IMR-90 (cell line): ENCODE data around the gene MAN2A2. TPM values are rescaled to one million over a fixed set of nuclear protein-coding genes. Genes with fewer than 3 reads are reported as not detected.
"Not testable (repeated sequence)": the region's sequence is repeated elsewhere in the genome, so short reads cannot be mapped to it uniquely, and the experiment has no call there.

ENCODE experiments used
- ATAC-seq: fragments of 200-7000 bp; cut with Tn5 transposase; 2 replicates; pipeline ENCODE4 v1.9.1; 2020; ENCODE audit warnings: low read depth, mild to moderate bottlenecking, moderate library complexity
- BruUV-seq: library from RNA; stranded (reverse); fragments of 400-500 nt; replicated peaks from 2 replicates; lab custom pipeline; 2021; lab: Mats Ljungman, UMichigan
- CTCF ChIA-PET: fragments of 300-600 bp; formaldehyde crosslinking; extraction: SDS; loops from one replicate; lab custom pipeline; 2021; ENCODE audit warnings: antibody characterized with exemption; lab: Yijun Ruan, JAX
- POLR2A ChIA-PET: fragments of 300-600 bp; sonication (Branson Sonifier 250); formaldehyde crosslinking; loops from one replicate; lab custom pipeline; 2022; ENCODE audit warnings: antibody characterized with exemption; ENCODE audit not compliant: unreplicated experiment; lab: Charles Lee
- DNase-seq: peaks from one replicate; pipeline ENCODE4 v3.0.0; 2013
- H2AFZ ChIP-seq: replicated peaks from 2 replicates; pipeline ENCODE3; 2013; ENCODE audit warnings: low read length, mild to moderate bottlenecking; ENCODE audit not compliant: poor library complexity
- H2AK5ac ChIP-seq: 2 replicates; pipeline ENCODE4 v1.6.1; 2013; ENCODE audit warnings: low read depth, low read length, inconsistent platforms
- H2AK9ac ChIP-seq: replicated peaks from 2 replicates; pipeline ENCODE3; 2013; ENCODE audit warnings: mild to moderate bottlenecking, low read depth, low read length, moderate library complexity; ENCODE audit not compliant: poor library complexity
- H2BK120ac ChIP-seq: 2 replicates; pipeline ENCODE4 v1.6.1; 2013; ENCODE audit warnings: low read depth, low read length, inconsistent platforms
- H2BK15ac ChIP-seq: 3 replicates; pipeline ENCODE4 v1.6.1; 2013; ENCODE audit warnings: low read depth, low read length, inconsistent platforms
- H2BK20ac ChIP-seq: 2 replicates; pipeline ENCODE4 v1.6.1; 2013; ENCODE audit warnings: low read depth, mild to moderate bottlenecking, inconsistent platforms, low read length, moderate library complexity
- H2BK5ac ChIP-seq: 2 replicates; pipeline ENCODE4 v1.6.1; 2013; ENCODE audit warnings: mild to moderate bottlenecking, low read depth, low read length, inconsistent platforms; ENCODE audit not compliant: poor library complexity, severe bottlenecking
- H3K14ac ChIP-seq: replicated peaks from 2 replicates; pipeline ENCODE4 v1.6.1; 2013; ENCODE audit warnings: low read depth, low read length, inconsistent platforms
- H3K18ac ChIP-seq: 2 replicates; pipeline ENCODE4 v1.6.1; 2013; ENCODE audit warnings: low read depth, low read length, control low read depth
- H3K23ac ChIP-seq: 2 replicates; pipeline ENCODE4 v1.6.1; 2013; ENCODE audit warnings: low read depth, low read length, inconsistent platforms
- H3K27ac ChIP-seq: 2 replicates; pipeline ENCODE4 v1.5.1; 2013; ENCODE audit warnings: mild to moderate bottlenecking, control low read depth, low read length; ENCODE audit not compliant: insufficient read depth
- H3K27me3 ChIP-seq: 2 replicates; pipeline ENCODE4 v1.6.1; 2013; ENCODE audit warnings: low read length; ENCODE audit not compliant: control insufficient read depth, insufficient read depth
- H3K36me3 ChIP-seq: 2 replicates; pipeline ENCODE4 v1.6.1; 2013; ENCODE audit warnings: low read length, mixed read lengths; ENCODE audit not compliant: control insufficient read depth, insufficient read depth
- H3K4ac ChIP-seq: 2 replicates; pipeline ENCODE4 v1.6.1; 2013; ENCODE audit warnings: low read depth, low read length, inconsistent platforms
- H3K4me1 ChIP-seq: 2 replicates; pipeline ENCODE4 v1.6.1; 2013; ENCODE audit warnings: low read length, mixed read lengths; ENCODE audit not compliant: control insufficient read depth, insufficient read depth
- H3K4me2 ChIP-seq: 2 replicates; pipeline ENCODE4 v1.6.1; 2013; ENCODE audit warnings: low read depth, mild to moderate bottlenecking, control low read depth, low read length, moderate library complexity
- H3K4me3 ChIP-seq: 2 replicates; pipeline ENCODE4 v1.5.1; 2013; ENCODE audit warnings: low read depth, mild to moderate bottlenecking, control low read depth, low read length, moderate library complexity; ENCODE audit not compliant: insufficient read depth
- H3K56ac ChIP-seq: 2 replicates; pipeline ENCODE4 v1.6.1; 2013; ENCODE audit warnings: low read length, inconsistent platforms; ENCODE audit not compliant: insufficient read depth; ENCODE audit errors: extremely low read depth
- H3K79me1 ChIP-seq, 2 experiments: 2 replicates each; pipeline ENCODE4 v1.6.1; 2013; ENCODE audit warnings: low read length in 2 of 2, inconsistent platforms in 1 of 2, low read depth in 1 of 2
- H3K9ac ChIP-seq: 2 replicates; pipeline ENCODE4 v1.6.1; 2013; ENCODE audit warnings: low read depth, low read length, control low read depth
- H3K9me1 ChIP-seq: 2 replicates; pipeline ENCODE4 v1.6.1; 2013; ENCODE audit warnings: low read length, inconsistent platforms; ENCODE audit not compliant: insufficient read depth
- H3K9me3 ChIP-seq: 2 replicates; pipeline ENCODE4 v1.6.1; 2013; ENCODE audit warnings: low read length; ENCODE audit not compliant: control insufficient read depth, insufficient read depth
- H4K20me1 ChIP-seq: 2 replicates; pipeline ENCODE4 v1.6.1; 2013; ENCODE audit warnings: low read length, inconsistent platforms; ENCODE audit not compliant: insufficient read depth
- H4K5ac ChIP-seq: 2 replicates; pipeline ENCODE4 v1.6.1; 2013; ENCODE audit warnings: mild to moderate bottlenecking, low read depth, low read length, control low read depth
- H4K8ac ChIP-seq, 2 experiments: 2 replicates each; pipeline ENCODE4 v1.6.1; 2013; ENCODE audit warnings: low read depth in 2 of 2, low read length in 2 of 2, control low read depth in 1 of 2, inconsistent platforms in 1 of 2
- H4K91ac ChIP-seq: 2 replicates; pipeline ENCODE4 v1.6.1; 2013; ENCODE audit warnings: low read depth, low read length, inconsistent platforms; ENCODE audit not compliant: insufficient read depth
- WGBS, 2 experiments: methylation state at CpG; one replicate each; pipeline versions ENCODE4 v1.1.5 to v1.1.7; 2013; ENCODE audit warnings: missing lambda C conversion rate in 2 of 2; ENCODE audit not compliant: insufficient read length in 1 of 2; ENCODE audit errors: extremely low coverage in 2 of 2; 5-methylcytosine and 5-hydroxymethylcytosine counted together
- dilution Hi-C: fragments of 300-500 bp; cut with HindIII; formaldehyde crosslinking; loops from one replicate; pipeline ENCODE4 v1.14.3; 2018; ENCODE audit warnings: low sequenced_read_pairs; ENCODE audit not compliant: unreplicated experiment
- in situ Hi-C: fragments of 300-500 bp; cut with MboI; formaldehyde crosslinking; loops from 3 replicates; pipeline ENCODE4 v1.14.3; 2019; ENCODE audit warnings: low sequenced_read_pairs, inconsistent platforms, mixed read lengths
- intact Hi-C: fragments of 100-400 bp; cut with micrococcal nuclease; formaldehyde crosslinking; loops from 2 replicates; pipeline ENCODE4 v1.10.0; 2022
- polyA plus RNA-seq, 3 experiments: library from polyadenylated mRNA; depleted of rRNA; stranded (reverse); fragments of >200 nt; gene quantifications; 2 replicates each; pipeline ENCODE4 v1.2.3, GENCODE V29; 2012; ENCODE audit warnings: low replicate concordance in 1 of 3
- total RNA-seq: library from RNA; depleted of rRNA; stranded (reverse); fragments of >200 nt; gene quantifications from 2 replicates; pipeline ENCODE4 v1.2.3, GENCODE V29; 2012

The MAN2A2 gene
- total and polyA plus RNA-seq, 2 of the 4 experiments (the other 2 are of a cell fraction): 3.4 to 52.5 TPM

- H4K5ac ChIP-seq, H3K4me3 ChIP-seq, H3K4ac ChIP-seq, H3K9me3 ChIP-seq, POLR2A ChIA-PET, ATAC-seq, H2AK5ac ChIP-seq, intact Hi-C loops, H3K9ac ChIP-seq, dilution Hi-C loops, H2BK120ac ChIP-seq, H3K56ac ChIP-seq, H3K79me1 ChIP-seq, H2BK15ac ChIP-seq, H3K18ac ChIP-seq, DNase-seq, H3K9me1 ChIP-seq, H3K23ac ChIP-seq, H4K8ac ChIP-seq, H2AK9ac ChIP-seq, H3K14ac ChIP-seq, CTCF ChIA-PET, H3K4me2 ChIP-seq, H2BK20ac ChIP-seq, H3K27me3 ChIP-seq, H3K27ac ChIP-seq, H2AFZ ChIP-seq, H2BK5ac ChIP-seq, H4K91ac ChIP-seq, H4K20me1 ChIP-seq, H3K4me1 ChIP-seq, BruUV-seq: not testable (repeated sequence)
- peaks cover 22% of the 10 kb centered on the region for H3K36me3 ChIP-seq
- WGBS, 2 experiments: 94% methylated on average over 4 of the region's 14 CpGs; no CpG with 5 or more reads in 1 of the 2 experiments
- in situ Hi-C loops: loop anchor here (25.0 kb wide), 1 partner anchor 585 kb away; no protein-coding TSS in a partner anchor
These were observed 5.9 kb upstream of the MAN2A2 start for GRCh38 chr15:90897131-90897655.
